PFSK-1 (cell line): Measurements from ENCODE around the gene DCBLD1.

Experiments
- FOXP2 ChIP-seq: optimal IDR thresholded peaks from 2 replicates; pipeline ENCODE3; 2011; ENCODE audit warnings: borderline replicate concordance, control low read depth, inconsistent platforms; ENCODE audit not compliant: insufficient read depth; ENCODE audit errors: extremely low read length, extremely low read depth
- POLR2AphosphoS5 ChIP-seq: IDR thresholded peaks from 2 replicates; pipeline ENCODE4 v1.6.1; 2012; ENCODE audit warnings: low read depth, mild to moderate bottlenecking, control low read depth, low read length, moderate library complexity
- SIN3A ChIP-seq: IDR thresholded peaks from 2 replicates; pipeline ENCODE4 v1.6.1; 2012; ENCODE audit warnings: mild to moderate bottlenecking, low read length, moderate library complexity, borderline replicate concordance; ENCODE audit not compliant: insufficient read depth
- TAF1 ChIP-seq: IDR thresholded peaks from 2 replicates; pipeline ENCODE4 v1.6.1; 2012; ENCODE audit warnings: low read length, control low read depth, borderline replicate concordance; ENCODE audit not compliant: insufficient read depth
- TF ChIP-seq, protein P1 (sequence below), 2 experiments: IDR thresholded peaks; 2 replicates each; pipeline versions ENCODE4 v1.6.1 to v1.8.0; 2011 to 2012; ENCODE audit warnings: low read depth in 2 of 2, low read length in 2 of 2, control low read depth in 1 of 2, inconsistent platforms in 1 of 2, mild to moderate bottlenecking in 1 of 2, moderate library complexity in 1 of 2; ENCODE audit not compliant: insufficient read depth in 1 of 2

DNA sequence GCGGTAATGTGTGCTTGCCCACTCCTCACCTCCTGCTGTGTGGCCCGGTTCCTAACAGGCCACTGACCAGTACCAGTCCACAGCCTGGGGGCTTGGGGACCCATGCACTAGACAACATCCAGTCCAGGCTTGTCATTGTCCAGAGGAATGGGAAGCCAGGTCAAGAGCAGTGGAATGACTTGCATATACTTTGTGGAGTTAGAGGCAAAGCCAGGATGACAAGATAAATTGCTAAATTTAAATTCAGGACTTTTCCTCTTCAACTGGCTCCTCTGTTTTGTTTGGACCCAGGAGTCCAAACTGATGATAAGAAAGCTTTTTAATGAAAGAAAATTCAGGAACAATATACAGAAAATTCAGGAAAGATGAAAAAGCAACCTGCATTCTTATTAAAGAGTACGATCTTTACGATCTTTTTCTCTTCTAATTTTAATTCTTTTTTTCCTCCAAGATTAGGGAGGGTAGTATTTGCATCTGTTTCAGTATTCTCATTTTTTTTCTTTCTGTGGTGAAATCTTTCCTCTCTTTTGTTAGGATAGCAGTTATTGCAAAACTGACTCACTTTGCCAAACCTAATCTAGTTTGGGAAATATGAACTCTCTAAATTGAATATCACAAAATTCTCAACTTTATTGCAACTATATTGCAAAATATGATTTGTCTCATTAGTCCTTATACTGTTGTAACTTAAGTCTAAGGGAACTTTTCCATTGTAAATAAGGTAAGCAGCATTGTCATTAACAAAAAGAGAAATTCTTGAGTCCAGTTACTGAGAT lies 48.2 kb downstream of the DCBLD1 start:
- no peak for TF ChIP-seq SIN3A
- TF ChIP-seq TAF1 = no peak
- no peak for TF ChIP-seq POLR2AphosphoS5
- TF ChIP-seq, protein P1, sequence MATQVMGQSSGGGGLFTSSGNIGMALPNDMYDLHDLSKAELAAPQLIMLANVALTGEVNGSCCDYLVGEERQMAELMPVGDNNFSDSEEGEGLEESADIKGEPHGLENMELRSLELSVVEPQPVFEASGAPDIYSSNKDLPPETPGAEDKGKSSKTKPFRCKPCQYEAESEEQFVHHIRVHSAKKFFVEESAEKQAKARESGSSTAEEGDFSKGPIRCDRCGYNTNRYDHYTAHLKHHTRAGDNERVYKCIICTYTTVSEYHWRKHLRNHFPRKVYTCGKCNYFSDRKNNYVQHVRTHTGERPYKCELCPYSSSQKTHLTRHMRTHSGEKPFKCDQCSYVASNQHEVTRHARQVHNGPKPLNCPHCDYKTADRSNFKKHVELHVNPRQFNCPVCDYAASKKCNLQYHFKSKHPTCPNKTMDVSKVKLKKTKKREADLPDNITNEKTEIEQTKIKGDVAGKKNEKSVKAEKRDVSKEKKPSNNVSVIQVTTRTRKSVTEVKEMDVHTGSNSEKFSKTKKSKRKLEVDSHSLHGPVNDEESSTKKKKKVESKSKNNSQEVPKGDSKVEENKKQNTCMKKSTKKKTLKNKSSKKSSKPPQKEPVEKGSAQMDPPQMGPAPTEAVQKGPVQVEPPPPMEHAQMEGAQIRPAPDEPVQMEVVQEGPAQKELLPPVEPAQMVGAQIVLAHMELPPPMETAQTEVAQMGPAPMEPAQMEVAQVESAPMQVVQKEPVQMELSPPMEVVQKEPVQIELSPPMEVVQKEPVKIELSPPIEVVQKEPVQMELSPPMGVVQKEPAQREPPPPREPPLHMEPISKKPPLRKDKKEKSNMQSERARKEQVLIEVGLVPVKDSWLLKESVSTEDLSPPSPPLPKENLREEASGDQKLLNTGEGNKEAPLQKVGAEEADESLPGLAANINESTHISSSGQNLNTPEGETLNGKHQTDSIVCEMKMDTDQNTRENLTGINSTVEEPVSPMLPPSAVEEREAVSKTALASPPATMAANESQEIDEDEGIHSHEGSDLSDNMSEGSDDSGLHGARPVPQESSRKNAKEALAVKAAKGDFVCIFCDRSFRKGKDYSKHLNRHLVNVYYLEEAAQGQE (IDR thresholded peaks at IDR 0.05; ENCODE audit: insufficient read depth in 1 of 2, low read depth in 2 of 2, low read length in 2 of 2) = no peak
- TF ChIP-seq FOXP2 = no peak
